ENCODE results near the gene ARSB.
"Not testable (repeated sequence)": the region's sequence is repeated elsewhere in the genome, so short reads cannot be mapped to it uniquely, and the experiment has no call there.

Gene ARSB

DNA sequence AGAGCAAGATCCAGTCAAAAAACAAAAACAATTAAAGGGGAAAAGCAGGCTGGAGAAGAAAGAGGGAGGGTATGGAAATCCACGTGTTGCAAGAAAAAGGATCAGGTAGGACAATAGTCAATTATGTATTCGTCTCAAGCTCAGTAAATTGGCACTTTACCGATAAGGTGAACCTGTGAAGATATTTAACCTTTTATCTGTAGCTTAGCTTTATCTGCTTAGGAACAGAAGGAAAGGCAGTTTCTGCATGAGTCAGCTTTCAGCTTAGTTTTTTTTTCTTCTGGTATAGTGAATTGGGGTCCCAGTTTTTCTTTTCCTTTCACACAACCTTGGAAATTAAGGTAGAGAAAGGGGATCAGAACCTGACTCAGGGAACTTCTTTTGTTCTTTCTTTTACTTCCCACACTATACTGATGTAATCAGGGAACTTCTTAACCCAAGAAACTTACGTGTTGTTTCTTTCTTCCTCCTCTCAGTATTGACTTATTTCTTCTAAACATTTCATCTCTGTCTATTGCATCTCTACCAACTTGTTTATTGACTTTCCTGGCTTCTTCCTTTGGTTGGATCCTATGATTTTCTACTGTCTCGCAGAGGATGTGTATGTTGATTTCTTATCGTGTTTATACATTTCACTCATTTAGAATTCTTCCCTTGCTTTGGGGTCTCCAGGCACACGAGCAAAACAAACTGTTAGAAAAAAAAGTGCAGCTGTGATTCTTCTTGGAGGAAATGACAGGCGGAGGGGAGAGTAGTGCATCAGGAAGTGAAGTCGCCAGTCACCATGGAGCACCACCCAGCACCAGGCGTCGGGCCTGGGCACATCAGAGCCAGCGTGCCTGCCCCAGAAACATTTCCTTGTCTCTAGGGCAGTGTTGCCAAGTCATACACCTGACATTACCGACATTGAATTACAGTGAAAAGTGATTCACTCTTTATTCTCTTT is 213.6 kb downstream of the ARSB start:
- DNase-seq: no peak

DNA sequence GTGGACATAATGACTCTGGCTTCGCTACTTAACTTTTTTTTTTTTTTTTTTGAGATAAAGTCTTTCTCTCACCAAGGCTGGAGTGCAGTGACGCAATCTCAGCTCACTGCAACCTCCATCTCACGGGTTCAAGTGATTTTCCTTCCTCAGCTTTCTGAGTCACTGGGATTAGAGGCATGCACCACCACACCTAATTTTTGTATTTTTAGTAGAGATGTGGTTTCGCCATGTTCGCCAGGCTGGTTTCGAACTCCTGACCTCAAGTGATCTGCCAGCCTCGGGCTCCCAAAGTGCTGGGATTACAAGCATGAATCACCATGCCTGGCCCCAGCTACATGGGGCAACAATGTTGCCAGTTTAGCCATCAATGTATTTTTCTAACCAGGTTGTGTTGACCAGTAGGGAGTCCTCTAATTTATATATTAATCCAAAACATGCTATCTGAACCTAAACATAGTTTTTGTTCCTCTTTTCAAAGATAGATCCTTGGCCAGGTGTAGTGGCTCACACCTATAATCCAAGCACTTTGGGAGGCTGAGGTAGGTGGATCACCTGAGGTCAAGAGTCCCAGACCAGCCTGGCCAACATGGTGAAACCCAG is 216.2 kb downstream of the ARSB start:
- no peak for DNase-seq

DNA sequence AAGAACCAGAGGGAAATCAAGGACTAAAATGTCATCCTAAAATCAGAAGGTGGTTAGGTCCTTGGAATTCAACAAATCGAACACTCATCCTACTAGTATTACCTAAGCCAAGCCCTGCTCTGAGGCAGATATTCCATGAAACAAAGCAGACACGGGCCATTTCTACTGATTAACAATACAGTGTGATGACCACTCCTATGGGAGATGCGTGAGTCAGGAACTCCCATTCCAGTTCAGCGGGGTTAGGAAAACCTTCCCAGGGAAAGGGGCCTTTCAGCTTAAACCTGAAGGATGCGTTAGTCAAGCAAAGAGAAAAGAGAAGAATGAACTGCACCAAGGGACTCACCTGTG is 218.7 kb downstream of the ARSB start:
- DNase-seq: no peak

DNA sequence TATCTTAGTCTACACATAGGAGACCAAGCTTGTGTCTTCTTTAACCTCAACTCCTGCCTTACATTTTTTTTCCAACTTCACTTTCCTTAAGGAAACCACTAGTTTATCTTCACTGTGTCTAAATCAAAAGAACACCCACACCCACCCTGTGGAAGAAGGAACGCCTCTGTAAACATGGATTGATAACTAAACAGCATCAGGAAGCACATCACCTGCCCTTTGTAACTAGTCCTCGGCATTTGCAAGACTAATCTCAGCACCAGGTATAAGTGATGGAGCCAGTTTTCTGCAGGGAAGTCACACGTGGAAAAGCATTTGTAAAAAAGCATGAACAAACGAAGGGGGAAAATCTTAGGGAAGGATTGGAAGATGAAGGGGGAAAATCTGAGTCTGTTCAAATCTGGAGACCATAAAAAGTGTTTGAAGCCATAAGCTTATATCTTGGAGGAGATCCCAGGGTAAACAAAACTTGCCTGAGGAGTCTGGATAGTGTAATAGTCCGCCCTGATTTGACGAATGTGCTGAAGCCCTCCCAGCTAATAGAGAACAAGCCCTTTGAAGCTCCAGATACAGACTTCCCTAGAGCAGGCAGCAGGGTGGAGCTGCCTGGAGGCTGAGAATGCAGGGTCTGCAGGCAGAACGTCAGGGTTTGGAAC is 219.2 kb downstream of the ARSB start:
- no peak for DNase-seq

DNA sequence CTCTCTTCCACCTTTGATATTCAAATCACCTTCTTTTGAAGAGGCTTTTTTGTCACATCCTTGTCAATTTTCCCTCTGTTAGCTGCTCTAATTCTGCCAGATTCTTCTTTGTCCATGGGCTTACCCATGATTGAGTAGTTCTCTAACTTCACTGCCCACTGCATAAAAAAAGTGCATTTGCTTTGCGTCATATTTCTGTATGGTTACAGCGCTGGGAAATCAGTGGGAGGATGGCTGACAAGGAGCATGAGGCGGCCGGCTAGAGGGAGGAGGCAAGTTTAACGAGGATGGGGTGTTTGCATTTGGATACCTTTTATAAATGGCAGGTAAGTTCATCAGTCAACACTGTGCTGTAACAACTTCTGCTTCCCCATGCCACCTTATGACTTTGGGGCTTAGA is 220.0 kb downstream of the ARSB start:
- DNase-seq: no peak

DNA sequence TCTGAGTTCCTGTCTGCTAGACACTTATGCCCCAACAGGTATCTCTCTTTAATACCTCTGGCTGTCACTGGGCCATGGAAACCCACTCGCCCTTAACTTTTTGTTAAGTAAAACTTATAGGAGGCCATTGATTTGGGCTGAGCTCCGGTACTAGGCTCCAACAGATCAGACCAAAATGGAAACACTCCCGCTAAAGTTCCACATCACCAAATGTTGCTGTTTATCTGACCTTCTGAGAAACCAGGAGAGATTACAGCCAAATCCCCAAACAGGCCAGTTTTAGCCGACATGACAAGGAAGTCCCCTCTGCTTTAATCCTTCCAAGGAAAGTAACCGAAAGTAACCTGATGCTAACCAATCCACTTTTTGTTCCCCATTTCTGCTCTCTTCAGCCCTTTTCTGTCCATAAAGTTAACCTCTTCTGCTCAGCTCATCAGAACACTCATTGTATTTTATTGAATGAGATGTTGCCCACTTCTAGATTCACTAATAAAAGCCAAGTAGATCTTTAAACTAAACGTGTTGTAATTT is 221.4 kb downstream of the ARSB start:
- DNase-seq: no peak

DNA sequence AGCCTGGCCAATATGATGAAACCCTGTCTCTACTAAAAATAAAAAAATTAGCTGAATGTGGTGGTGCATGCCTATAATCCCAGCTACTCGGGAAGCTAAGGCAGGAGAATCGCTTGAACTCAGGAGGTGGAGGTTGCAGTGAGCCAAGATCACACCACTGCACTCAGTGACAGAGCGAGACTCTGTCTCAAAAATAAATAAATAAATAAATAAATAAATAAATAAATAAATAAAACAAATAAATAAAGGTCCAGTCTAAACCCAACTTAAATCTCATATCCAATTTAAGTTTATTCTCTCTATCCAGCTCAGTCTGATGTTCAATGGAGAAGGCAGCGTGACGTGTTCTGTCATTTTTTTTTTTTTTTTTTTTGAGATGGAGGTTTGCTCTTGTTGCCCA is 222.4 kb downstream of the ARSB start:
- DNase-seq: not testable (repeated sequence)

DNA sequence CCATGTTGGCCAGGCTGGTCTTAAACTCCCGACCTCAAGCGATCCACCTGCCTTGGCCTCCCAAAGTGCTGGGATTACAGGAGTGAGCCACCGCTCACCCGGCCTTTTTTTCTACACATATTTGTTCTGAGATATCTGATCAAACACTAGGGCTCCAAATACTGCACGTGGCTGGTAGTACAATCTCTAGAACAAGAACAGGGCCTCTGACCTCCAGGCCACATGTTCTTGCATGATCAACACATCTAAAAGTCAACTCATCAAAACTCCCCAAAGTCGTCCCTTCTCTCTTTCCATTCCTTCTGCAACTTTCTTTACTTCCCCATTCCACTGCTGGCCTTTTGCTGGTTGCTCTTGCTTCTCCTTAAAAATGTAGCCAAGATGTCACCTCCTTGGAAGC is 223.3 kb downstream of the ARSB start:
- no peak for DNase-seq

DNA sequence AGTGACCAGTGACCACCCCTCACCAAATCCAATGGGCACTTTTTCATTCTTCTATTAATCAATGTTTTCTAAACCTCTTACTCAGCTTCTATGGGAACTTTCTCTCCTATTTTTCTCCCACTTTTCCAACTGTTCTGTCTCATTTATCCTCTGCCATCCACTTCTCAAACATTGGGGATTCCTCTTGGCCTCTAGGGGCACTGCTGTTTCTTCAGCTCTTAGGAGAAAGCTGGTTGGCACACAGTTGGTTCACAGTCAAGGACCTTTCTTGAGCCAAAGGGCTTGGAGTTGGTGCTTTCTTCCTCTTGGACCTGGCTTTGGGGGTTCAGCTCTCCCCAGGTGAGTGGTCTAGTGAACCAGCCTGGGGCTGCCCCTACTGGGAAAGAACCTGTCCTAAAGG is 224.3 kb downstream of the ARSB start:
- DNase-seq: no peak

DNA sequence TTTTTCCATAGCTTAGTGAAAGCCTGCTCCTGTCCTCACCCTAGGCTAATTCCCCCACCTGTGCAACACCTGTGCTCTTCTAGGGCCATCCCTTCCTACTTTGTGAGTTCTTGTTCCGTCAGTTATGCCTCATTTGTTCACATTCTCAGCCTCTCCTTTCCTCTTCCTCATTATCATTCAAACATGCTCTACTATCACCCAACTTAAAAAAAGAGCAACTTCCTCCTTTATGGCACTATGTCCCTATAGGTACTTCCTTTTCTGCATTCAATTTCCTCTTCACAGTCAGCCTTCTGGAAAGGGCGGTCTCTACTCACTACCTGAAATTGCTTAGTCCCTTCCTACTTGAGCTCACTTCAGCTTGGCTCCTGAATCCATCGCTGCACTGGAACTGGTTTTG is 224.7 kb downstream of the ARSB start:
- no peak for DNase-seq

DNA sequence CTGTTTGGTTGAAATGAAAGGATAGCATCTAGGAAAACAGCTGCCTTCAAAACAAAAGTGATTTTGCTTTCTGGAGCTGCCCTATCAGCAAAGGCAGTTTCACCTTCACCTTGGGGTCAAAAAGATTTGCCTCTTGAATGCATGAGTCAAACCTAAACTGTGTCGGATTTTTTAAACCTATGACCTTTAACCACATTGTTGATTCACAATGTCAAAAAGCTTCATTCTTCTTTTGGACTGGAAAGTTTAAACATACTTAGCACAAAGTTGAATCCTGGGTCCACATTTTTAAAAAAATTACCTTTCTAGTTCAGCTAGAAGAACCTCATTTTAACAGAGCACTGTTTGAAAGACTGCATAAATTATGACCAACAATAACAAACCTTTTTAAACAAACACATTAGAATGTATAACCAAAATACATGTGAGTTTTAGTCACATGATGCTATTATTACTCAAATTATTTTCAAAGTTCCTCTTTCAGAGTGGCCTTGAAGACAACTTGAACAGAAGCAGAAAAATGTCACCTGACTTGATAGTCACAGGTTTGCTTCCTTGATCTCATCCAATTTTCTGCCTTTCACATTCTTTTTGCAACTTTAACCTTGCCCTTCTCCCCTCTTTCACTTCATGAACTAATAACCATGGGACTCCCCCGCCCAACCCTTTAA is 226.8 kb downstream of the ARSB start:
- no peak for DNase-seq

DNA sequence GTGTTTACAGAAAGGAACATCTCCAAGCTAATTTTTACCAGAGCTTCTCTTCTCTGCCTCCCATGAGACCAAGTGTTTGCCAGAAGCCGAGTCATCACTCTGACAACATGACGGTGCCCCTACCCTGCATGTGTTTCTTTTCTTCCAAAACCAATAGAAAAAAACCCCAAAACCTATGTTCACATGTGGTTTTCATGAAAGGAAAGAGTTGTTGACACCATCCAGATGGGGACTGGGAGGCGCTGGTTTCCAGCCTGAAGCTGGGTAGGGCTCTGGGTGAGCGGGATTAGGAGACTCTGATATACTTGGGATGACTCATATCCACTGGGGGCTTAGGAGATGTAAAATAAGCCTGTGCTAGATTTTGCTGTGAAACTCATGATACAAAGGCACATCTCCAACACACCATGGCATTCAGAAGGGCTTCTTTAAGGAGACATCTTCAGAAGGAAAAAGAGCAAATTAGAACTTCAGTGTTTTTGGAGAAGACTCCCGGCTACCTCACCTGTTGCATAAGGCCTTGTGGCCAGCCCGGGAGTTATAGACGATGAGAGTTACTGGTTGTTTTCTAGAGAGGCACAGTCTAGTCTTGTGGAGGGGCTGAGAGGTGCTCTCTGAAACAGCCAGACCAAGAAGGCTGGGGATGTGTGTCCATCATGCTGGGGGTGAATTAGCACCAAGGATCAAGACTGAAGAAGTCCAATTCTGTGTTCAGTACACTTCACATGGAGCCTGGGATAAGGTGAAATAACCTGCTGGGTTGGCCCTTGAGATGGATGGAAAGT is 227.6 kb downstream of the ARSB start:
- no peak for DNase-seq

DNA sequence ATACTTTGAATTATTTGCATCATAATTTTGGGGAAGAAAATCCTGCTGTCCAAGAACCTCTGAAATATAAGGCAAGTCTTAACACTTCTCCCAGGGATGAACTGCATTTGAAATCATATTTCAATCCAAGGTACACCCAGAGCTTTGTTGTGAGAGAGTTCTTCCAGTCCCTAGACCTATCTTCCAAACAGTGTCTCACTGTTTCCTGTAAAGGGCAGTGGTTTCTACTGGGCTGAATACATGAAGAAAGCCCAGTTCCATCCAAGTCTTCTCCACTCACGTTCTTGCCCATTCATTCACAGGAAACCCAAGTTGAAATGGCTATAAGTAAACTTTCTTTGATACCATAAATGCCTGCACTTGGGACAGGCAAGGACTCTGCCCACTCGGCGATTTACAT is 228.3 kb downstream of the ARSB start:
- DNase-seq: no peak

DNA sequence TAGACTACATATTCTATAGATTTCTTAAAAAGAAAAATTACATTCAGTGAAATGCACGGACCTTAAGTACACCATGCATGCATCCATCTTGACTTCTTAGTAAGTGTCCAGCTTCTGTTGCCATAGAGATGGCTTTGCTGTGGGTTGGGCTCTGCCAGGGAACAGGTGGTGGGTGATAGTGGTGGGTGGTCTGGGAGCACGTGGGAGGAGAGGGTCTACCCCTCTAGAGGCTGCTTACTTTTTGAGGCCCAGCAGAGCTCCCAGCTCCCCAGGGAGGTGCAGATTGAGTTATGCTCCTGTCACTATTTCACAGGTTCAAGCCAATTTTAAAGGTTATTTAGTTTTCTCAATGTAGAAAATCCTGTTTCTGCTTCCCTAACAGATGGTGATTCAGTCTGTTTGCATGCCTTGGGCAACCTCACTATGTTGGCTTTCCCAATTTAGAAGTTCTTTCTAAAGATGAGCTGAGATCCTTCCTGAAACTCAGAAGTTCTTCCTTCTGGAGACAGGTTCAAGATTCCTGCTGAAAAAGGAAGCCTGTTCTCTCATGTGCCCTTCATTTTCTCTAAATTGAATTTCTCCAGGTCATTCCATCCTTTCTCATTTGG is 229.2 kb downstream of the ARSB start:
- DNase-seq: no peak

DNA sequence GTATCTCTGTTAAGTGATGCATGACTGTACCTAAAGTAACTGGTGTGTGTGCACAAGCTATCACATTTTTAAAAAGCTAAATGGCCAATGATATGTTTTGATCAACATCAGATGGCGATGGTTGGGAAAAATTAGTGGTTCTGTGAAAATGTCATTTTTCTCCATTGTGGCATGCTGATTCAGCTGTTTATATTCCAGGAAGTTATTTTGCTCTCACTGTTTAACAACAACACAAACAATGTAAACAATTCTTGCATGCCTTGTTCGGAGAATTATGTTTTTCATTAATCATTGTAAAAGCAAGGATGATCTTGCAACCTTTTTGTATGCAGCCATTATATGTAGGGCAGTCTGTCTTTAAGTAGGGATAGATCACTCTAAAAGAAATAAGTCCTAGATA is 230.5 kb downstream of the ARSB start:
- DNase-seq: no peak

DNA sequence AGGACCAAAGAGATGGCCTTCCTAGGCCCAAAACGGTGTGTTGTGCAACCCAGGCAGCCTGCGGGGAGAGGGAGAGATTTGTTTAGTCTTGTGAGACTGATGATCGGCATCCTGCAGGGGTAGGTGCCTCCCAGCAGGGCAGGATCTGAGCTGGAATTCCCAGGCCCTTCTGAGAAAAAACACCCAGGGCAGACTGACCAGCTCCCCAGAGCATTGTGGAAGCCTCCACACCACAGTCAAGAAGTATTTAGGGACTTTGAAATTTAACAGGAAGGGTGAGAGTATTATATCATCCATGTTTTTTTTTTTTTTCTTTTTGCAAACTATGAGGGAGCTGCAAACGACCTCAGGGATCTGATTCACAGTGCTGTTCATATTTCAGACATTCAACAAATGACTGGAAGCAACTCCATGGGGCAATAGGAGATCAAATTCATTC is 232.0 kb downstream of the ARSB start:
- no peak for DNase-seq

DNA sequence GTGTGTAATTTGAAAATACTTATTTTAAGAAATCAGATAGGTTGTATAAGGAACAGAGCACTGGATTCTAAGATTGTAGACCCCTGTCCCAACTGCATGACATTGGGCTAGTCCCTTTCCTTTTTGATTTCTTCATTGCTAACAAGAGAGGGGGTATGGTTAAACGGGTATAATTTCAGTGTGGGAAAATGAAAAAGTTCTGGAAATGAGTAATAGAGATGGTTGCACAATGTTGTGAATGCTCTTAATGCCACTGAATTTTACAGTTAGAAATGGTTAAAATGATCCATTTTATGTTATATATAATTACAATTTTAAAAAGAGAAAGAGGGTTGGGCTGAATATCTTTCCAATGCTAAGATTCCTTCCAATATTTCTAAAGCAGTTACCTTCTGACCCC is 233.2 kb downstream of the ARSB start:
- DNase-seq: no peak

DNA sequence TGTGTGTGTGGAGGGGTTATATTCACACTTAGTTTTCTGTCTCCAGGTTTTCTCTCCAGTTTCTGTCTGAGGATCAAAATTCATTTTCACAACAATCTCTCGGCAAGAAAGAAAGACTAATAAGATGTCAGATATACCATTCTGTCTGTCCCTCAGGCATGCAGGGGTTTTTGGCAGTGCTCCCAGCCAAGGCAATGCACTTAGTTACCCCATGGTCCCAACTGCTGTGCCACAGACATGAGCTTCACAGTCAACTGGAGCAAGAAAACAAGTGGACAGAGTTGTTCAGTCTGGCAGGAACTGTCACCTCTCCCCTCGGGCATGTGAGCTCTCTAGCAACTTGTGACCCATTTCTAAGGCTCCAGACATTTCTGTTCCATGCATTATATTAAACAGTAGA is 234.8 kb downstream of the ARSB start:
- DNase-seq: no peak

DNA sequence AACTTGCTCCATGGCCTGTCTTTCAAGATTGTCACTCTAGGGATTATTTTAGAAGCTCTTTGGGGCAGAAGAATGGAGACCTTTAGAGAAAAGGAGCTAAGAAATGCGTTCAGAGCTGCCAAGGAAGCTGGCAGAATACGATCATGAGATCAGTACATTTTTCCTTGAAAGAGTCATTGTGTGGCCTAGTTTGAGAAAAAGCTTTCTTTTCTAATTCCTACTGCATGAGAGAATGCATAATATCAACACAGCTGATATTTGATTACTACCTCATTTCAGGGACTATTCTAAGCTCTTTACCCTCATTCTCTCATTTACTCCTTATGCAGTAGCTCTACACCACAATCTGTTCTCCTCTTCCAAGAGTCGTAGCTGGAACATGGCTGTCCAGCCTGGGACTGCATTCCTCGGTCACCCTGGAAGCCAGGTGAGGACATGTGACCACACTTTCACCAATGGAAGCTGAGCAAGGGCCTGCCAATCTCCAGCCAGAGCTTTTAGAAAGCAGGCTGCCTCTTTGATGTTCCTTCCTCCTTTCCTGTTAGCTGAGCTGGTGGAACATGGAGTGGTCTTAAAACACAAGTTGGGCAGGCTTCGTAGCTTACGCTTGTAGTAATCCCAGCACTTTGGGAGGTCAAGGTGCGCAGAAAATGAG is 237.3 kb downstream of the ARSB start:
- no peak for DNase-seq

DNA sequence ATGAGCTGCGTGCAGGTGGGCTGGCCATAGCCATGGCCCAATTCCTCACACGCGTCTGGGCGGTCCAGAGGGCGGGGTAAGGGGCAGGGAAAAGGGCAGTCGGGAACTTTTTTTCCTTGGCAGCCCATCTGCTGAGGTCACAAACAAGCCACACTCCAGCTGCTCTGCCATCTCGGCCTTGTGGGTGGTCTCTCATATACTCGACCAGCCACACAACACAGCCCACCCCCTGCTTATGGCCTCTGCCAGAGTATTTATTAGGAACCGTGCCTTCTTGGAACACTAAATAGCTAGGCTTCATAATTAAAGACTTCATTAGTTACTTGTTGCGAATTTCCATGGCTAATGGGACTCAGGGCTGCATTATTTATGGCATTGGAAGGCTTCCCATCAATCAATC is 238.1 kb downstream of the ARSB start:
- DNase-seq: no peak

DNA sequence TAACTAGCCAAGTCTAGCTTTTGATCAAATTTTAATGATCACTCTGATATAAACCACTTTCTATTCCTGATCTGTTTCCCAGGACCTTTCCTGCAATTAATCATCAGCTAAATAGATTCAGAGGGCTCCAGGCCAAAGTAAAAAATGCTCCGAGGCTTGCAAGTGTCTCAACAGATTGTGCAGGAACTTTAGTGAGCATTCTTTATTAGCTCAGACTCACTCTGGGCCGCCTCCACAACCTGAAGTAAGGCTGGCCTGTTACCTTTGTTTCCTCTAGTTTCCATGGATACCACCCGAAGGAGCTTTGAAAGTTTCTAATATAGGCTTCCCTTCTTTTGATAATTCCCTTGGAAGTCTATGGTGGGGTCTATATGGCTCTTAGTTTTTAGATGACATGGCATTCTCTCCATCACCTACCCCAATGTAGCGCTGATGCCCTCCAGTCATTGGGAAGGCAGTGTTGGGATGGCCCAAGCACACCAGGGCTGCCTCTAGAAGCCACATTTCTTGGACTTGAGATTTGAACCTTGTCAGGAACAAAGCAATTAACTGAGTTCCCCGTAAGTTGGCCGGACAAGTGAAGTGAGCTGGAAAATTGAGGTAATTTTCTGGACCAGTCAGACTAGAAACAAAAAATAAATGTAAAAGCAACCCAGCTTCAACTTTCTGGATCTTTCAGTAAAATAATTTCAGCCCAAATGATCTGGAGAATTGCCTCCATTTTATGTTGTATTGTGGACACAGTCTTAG is 238.9 kb downstream of the ARSB start:
- DNase-seq: no peak
